GM21367 (cell line): ENCODE measurements around the gene UBLCP1.
"Not testable (repeated sequence)": the region's sequence is repeated elsewhere in the genome, so short reads cannot be mapped to it uniquely, and the experiment has no call there.

Source experiments
- ATAC-seq: cut with Tn5 transposase; IDR thresholded peaks from one replicate; pipeline ENCODE4 v1.9.1; 2021; ENCODE audit not compliant: unreplicated experiment

The UBLCP1 gene

DNA sequence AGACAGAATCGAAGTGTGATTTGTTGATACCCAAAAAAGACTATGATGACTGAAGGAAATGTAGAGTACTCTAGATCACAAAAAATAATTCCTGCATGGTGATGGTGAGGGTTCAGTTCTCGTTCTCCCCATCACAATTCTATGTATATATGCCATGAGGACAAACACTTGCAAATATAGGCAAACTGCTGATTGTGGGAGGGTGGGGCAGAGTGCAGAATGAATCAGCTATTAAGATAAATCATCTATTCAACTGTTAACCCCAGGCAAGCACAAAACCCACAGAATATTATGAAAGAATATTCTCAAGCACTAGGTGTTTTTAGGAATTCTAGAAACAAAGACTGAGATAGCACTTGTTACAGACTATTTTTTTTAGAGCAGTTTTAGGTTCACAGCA lies 13.9 kb upstream of the UBLCP1 start:
- no peak for ATAC-seq

DNA sequence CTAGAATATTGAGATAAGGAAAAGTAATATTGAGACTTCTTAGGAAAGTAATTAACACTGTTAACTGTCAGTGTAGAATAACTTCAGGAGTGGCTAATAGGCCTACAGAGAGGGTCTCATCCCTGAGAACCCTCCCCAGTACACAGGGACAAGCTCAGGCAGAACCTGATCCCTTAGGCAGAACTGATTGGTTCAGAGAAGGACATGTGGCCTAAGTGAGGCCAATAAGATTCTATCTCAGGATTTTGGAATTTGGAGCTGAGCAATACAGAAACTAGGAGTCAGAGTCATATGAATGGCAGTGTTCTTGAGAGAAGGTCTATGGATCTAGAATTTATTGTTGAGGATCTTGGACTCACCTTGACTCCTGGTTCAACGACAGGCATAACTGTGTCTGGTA lies 10.9 kb upstream of the UBLCP1 start:
- no peak for ATAC-seq

DNA sequence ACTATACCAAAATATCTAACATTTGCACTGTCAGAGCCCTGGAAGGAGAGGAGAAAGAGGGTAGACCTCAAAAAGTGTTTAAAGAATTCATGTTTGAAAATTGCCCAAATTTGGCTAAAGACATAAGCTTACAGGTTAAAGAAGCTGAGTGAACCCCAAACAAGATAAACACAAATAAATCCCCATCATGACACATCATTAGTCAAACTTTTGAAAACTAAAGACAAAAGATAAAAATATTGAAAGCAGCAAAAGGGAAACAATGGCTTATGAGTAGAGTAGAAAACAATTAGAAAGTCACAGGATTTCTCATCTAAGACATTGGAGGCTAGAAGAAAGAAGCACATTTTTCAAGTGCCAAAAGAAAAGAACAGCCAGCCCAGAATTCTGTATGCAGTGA lies 6.1 kb upstream of the UBLCP1 start:
- ATAC-seq: no peak

DNA sequence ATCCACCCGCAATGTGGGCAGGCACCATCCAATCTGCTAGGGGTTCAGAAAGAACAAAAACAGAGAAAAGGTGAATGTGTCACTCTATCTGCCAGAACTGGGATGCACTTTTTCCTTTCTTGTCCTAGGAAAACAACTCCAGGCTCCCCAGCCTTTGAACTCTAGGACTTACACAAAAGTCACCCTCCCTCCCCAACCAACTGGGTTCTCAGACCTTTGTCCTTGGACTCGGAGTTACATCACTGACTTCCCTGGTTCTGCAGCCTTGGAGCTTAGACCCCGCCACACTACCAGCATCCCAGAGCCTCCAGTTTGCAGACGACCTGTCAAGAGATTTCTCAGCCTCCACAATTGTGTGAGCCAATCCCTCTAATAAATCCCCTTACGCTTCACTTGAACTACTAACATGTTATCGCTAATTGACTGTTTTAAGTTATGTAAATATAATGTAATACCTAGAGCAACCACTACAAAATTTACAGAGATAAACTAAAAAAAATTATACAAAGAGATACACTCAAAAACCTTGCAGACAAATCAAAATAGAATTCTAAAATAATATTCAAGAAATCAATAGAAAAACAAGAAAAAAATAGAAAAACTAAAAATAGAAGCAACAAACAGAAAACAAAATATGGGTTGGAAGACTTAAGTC lies 5.3 kb upstream of the UBLCP1 start:
- ATAC-seq: no peak

GRCh38 chr5:159258361-159258760 lies 4.7 kb upstream of the UBLCP1 start:
- ATAC-seq: no peak

DNA sequence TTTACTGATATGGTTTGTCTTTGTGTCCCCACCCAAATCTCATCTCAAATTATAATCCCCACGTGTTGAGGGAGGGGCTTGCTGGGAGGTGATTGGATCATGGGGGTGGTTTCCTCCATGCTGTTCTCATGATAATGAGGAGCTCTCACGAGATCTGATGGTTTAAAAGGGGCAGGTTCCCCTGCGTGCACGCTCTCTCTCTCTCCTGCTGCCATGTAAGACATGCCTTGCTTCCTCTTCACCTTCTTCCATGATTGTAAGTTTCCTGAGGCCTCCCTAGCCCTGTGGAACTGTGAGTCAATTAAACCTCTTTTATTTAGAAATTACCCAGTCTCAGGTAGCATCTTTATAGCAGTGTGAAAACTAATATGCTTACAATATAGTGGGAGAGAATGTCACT lies 2.9 kb upstream of the UBLCP1 start:
- not testable (repeated sequence) for ATAC-seq

GRCh38 chr5:159262472-159262858 lies 625 bp upstream of the UBLCP1 start:
- ATAC-seq: peak; percentile 29

GRCh38 chr5:159263569-159263905 lies 447 bp downstream of the UBLCP1 start:
- ATAC-seq: peak; percentile 7

GRCh38 chr5:159266764-159267163 lies 3.7 kb downstream of the UBLCP1 start:
- ATAC-seq: not testable (repeated sequence)

DNA sequence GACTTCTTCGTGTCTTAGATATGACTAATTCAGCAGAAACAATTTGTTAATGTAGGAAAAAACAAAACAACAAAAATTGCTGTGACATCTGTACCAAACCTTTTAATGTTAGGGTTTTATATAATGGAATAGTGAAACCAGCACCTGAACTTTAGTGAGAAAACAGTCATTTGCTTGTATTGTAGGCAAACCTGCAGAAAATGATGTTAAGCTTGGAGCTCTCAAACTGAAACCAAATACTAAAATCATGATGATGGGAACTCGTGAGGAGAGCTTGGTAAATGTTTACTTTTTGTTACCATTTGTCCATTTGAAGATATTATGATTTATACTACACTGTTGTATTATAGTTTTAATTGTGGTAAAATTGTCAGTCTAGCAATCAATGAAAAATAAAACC lies 6.6 kb downstream of the UBLCP1 start:
- ATAC-seq: no peak

DNA sequence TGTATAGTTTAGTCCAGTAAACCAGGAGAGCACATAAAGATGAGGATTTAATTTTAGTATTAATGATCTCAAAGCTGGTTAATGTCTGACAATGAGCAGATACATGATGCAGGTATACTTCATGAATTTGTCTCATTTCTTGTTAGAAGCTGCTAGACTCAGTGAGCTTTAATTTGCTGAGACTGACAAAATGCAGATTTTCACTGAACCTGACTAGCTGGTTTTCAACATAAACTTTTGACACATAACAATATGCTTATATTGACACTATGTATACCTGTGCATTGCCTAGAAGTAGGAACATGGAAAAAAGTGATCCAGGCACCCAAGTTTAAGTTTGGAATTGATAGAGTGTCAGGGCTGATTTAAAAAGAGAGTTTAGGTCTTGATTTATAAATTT lies 10.8 kb downstream of the UBLCP1 start:
- no peak for ATAC-seq

DNA sequence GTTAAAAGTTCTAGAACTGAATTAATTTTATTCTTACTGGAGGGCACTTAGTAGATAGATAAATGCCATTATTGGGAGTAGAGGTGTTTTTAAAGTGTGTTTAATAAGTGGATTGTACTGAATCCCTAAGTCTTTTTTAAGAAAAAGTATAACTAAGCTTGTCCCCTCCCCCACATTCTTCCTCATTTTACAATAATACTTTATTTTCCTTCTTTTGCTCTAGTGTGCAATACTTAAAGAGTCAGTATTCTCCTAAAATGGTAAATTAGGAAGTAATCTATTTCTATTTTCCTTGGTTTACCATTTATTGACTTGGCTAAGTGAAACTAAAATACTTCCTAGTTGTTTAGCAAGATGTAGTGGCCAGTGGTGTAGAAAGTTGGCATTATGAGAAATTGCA lies 11.6 kb downstream of the UBLCP1 start:
- no peak for ATAC-seq

DNA sequence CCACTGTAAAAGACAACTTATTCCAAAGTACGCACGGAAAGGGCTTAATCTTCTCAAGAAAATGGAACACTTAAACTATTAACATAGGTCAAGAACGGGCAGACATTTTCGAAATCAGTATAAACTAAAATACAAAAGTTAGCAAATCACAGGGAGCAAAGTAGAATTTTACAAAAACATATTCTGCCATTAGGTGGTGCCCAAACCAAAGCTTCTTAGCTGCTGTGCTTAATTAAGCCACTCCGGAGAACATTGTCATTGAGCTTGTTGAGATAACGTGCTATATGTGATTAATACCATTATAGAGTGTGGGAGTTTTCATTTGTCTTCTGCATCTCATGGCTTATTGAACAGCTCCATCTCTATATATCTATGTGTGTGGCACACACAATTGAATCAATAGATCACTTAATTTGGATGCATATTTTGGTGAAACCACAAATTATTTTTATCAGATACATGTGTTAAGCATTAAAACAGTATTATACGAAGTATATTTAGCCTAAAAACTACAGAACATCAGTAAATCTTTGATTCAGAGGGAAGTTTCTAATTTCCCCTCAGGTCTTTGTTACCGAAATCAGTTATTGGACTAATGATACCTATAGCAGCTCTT lies 23.4 kb downstream of the UBLCP1 start:
- no peak for ATAC-seq

- ATAC-seq: no peak
These were observed 27.7 kb downstream of the UBLCP1 start for GRCh38 chr5:159290741-159291140.

- ATAC-seq: no peak
These were observed 31.8 kb downstream of the UBLCP1 start for GRCh38 chr5:159294921-159295320.

GRCh38 chr5:159297300-159297699 lies 34.2 kb downstream of the UBLCP1 start:
- ATAC-seq: not testable (repeated sequence)

DNA sequence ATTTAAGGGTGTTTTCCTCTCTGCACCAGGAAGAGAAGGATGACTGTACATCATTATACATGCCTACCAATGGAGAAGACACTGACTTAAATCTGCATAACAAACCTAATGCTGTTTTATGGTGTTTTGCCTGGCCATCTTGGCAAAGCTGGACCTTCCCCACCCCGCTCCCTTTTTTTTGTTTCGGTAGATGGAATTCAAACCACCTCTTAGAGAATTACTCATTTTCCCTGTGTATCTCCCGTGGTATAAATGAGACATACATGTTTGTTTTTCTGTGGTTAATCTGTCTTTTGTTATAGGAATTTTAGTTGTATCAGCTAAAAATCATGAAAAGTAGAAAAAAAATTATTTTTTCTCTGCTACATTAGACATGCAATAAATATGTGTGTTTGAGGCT lies 38.4 kb downstream of the UBLCP1 start:
- no peak for ATAC-seq

DNA sequence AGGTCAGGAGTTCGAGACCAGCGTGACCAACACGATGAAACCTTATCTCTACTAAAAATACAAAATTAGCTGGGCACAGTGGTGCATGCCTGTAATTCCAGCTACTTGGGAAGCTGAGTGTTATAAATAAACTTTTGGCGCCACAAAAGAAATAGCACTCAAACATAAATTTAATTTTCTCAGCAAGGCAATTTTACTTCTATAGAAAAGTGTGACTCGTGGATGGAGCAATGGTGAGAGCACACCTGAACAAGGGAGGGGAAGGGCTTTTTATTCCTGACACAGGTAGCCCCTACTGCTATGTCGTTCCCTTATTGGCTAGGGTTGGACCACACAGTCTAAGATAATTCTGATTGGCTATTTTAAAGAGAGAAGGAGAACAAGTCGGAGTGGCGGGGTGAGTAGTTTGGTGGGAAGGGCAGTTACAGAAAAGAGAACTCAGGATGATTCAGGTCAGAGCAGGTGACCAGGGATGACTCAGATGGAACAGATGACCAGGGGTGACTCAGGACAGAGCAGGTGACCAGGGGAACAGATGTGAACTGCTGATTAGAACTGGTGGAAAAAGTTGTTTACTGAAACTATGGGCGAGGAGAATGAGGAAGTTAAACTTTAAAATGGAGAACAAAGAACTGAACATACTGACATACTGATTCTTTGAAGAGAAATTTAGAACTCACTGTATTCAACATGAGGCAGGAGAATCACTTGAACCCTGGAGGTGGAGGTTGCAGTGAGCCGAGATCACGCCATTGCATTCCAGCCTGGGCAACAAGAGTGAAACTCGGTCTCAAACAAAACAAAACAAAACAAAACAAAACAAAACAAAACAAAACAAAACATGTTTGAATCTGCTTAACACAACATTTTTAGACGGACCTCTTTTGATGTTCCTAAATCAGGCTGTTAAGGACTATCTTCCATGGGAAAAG lies 39.1 kb downstream of the UBLCP1 start:
- ATAC-seq: not testable (repeated sequence)

GRCh38 chr5:159303286-159303685 lies 40.2 kb downstream of the UBLCP1 start:
- no peak for ATAC-seq

- ATAC-seq: no peak
These were observed 42.0 kb downstream of the UBLCP1 start for GRCh38 chr5:159304961-159305595.

- no peak for ATAC-seq
These were observed 46.8 kb downstream of the UBLCP1 start for GRCh38 chr5:159309689-159310433.
